Mucosa of descending colon (tissue), 3 donors: ENCODE data around the gene TUBGCP5. TPM values are rescaled to one million over a fixed set of nuclear protein-coding genes. Genes with fewer than 3 reads are reported as not detected.

ENCODE experiments used
- ATAC-seq: fragments of 200-7000 bp; cut with Tn5 transposase; one replicate; pipeline ENCODE4 v1.9.1; 2020; ENCODE audit warnings: mild to moderate bottlenecking, moderate library complexity
- DNase-seq, 3 donors: peaks; one replicate each; pipeline ENCODE4 v3.0.0-alpha.2; 2020
- H3K36me3 ChIP-seq: fragments of 200-600 bp; one replicate; pipeline ENCODE4 v1.8.0; 2021; ENCODE audit warnings: low read depth, mild to moderate bottlenecking
- H3K4me1 ChIP-seq: fragments of 200-600 bp; one replicate; pipeline ENCODE4 v1.8.0; 2021; ENCODE audit warnings: low read depth, mild to moderate bottlenecking
- H3K4me3 ChIP-seq: fragments of 200-600 bp; one replicate; pipeline ENCODE4 v1.8.0; 2021; ENCODE audit warnings: mild to moderate bottlenecking
- H3K9me3 ChIP-seq: fragments of 200-600 bp; one replicate; pipeline ENCODE4 v1.8.0; 2021; ENCODE audit warnings: mild to moderate bottlenecking
- CTCF ChIP-seq: fragments of 200-600 bp; IDR thresholded peaks from one replicate; pipeline ENCODE4 v1.8.0; 2022; ENCODE audit warnings: antibody characterized with exemption, mild to moderate bottlenecking
- intact Hi-C, 2 donors: fragments of 100-400 bp; cut with DNase I in 1 of 2; cut with micrococcal nuclease in 1 of 2; formaldehyde crosslinking; loops; one replicate each; pipeline versions ENCODE4 v1.11.0 to v1.11.1; 2022; cut with DNase I, micrococcal nuclease
- total RNA-seq, 3 donors: library from RNA; stranded (reverse); fragmentation: NEBNext Ultra II Directional in 2 of 3; extraction: Animal tissue kit (Norgen Biotek cat#: 25700) in 2 of 3; gene quantifications; one replicate each; pipeline versions ENCODE4 v1.2.1 to v1.2.4, GENCODE V29; 2021 to 2023
- donor health status: DM: no; HTN: no; CAD: no; lungs with moderate emphysema.
- donor health status: DM: no; HTN: no; CAD: no.
- donor health status: DM: no; HTN: yes; CAD: no.

TUBGCP5 gene
- total RNA-seq, 3 donors from 2014 or later, result 11.9 to 15.3 (median 13.8) TPM

GRCh38 chr15:22958487-22959280 is 80.7 kb downstream of the TUBGCP5 start:
- Histone ChIP-seq H3K36me3 (no peaks in the 10 kb centered on the region), H3K4me3 (no peak overlapping the region), H3K9me3 (no peaks in the 10 kb centered on the region), H3K4me1 (peaks cover 13% of the 10 kb centered on the region)
- ATAC-seq (no peak), DNase-seq (no peak)
- intact Hi-C loops, result no loop called here
- no peak for TF ChIP-seq CTCF

DNA sequence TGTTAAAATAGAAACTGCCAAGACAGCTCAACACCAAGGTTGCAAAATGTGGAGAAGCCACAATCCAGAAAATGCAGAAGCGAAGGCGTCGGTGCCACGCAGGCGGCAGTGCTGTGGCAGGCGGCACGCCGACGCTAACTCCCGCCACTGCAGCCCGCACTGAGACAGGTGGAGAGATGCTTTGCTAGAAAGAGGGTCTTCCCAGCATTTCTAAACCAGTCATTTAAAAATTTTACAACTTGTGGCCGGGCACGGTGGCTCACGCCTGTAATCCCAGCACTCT is 82.5 kb downstream of the TUBGCP5 start:
- ATAC-seq, result no peak
- intact Hi-C loops, result no loop called here
- DNase-seq, result no peak
- no peak overlapping the region for H3K4me3 ChIP-seq
- peaks cover 10% of the 10 kb centered on the region for H3K4me1 ChIP-seq
- no peak for TF ChIP-seq CTCF
- H3K9me3 ChIP-seq, result no peaks in the 10 kb centered on the region
- no peaks in the 10 kb centered on the region for H3K36me3 ChIP-seq

GRCh38 chr15:22956257-22956977 is 83.0 kb downstream of the TUBGCP5 start:
- intact Hi-C loops, result no loop called here
- DNase-seq, result no peak
- Histone ChIP-seq H3K4me3 (no peak overlapping the region), H3K4me1 (peaks cover 5% of the 10 kb centered on the region), H3K9me3 (no peaks in the 10 kb centered on the region), H3K36me3 (no peaks in the 10 kb centered on the region)
- ATAC-seq, result no peak
- TF ChIP-seq CTCF, result no peak

DNA sequence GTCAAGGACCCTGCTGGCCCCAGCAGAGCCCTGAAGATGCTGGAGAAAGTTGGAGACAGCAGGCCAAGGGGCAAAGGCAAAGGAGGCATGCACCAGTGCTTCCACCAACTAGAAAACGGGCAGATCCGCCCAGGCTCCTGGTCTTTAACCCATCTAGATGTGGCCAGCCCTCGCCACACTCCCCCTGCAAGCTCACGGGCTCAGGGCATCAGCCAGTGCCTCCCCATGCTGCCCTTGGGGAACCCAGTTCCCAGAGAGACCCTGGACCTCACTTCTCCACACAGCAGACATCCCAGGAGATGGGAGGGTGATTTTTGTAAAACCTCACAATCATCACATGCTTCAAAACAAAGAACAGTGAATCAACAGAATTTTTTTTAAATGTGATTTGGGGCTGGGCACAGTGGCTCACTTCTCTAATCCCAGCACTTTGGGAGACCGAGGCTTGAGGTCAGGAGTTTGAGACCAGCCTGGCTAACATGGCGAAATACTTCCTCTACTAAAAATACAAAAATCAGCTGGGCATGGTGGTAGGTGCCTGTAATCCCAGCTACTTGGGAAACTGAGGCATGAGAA is 83.7 kb downstream of the TUBGCP5 start:
- no peak overlapping the region for H3K4me3 ChIP-seq
- TF ChIP-seq CTCF, result no peak
- DNase-seq (no peak), ATAC-seq (no peak)
- H3K9me3 ChIP-seq, result no peaks in the 10 kb centered on the region
- intact Hi-C loops, result no loop called here
- H3K36me3 ChIP-seq, result no peaks in the 10 kb centered on the region
- peaks cover 4% of the 10 kb centered on the region for H3K4me1 ChIP-seq

DNA sequence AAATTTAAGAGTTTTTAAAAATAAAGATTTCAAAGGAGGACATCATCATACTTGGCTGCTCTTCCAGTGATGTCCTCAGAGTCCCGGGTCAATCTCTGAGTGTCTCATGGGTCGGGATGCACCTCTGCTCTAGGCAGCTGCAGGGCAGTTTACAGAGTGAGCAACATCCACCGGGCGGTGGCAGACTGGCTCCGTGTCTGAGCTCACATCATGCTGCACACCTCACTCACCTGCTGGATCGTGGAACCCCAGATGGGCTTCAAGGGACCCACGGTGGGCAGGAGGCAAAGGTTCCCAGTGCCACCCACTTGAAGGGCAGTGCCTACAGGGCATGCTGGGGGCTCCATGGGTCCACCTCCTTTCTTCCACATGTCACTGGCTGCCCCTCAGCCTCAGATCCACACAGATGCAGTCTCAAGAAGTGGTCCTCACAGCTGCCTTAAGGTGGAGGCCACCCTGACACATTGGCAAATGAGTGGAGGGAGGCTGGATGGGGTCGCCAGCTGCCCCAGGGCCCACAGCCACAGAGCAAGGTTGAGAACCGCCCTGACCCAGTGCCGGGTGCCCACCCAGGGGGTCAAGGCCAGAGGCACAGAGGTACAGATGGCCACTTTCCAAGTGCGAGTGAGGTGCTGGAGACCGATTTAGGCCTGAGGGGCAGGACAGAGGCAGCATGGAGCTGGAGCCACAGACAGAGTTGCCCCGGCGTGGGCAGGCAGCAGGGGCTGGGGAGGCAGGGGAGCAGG is 84.4 kb downstream of the TUBGCP5 start:
- H3K4me1 ChIP-seq, result peaks cover 4% of the 10 kb centered on the region
- no peaks in the 10 kb centered on the region for H3K36me3 ChIP-seq
- DNase-seq (no peak), ATAC-seq (no peak)
- no peak for TF ChIP-seq CTCF
- H3K9me3 ChIP-seq, result no peaks in the 10 kb centered on the region
- intact Hi-C loops, result no loop called here
- H3K4me3 ChIP-seq, result no peak overlapping the region
